Kidney capillary endothelial cell (primary cell): ENCODE measurements around the gene FLACC1.

Source experiments
- DNase-seq: peaks from one replicate; pipeline ENCODE4 v3.0.0-alpha.2; 2018; ENCODE audit warnings: low spot score

The FLACC1 gene

DNA sequence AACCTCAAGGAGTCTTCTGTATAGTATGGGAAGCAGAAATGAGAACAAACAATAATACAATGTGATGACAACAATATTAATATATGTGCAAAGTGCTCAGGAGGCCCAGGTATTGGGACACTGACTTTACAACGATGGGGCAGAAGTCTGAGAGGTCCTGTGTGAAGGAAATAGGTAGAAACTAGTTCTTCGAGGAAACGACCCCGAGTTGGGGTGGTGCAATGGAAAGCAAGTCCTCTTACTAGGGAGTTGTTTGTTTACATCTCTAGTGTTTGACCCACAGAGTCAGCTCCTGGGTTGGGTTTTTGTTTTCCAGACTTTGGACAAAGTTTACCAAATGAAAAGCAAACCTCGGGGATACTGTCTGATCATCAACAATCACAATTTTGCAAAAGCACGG lies 80.6 kb downstream of the FLACC1 start:
- DNase-seq: no peak

DNA sequence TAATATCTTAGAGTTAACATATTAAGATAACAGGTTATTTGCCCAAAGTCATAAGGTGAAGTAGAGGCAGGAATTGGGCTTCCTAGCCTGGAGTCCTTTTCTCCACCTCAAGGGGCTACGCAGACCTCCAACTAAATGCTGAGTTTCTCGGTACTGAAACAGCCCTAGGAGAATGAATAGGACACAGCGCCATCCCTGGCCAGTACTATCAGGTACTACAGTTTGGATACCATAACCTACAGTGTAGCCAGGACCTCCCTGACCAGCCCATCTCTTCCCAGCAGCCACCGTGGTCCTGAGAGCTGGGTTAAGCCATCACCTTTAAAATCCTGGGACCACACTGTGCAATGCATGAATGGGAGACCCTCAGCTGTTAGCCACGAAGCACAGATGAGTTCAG lies 81.2 kb downstream of the FLACC1 start:
- DNase-seq: no peak

DNA sequence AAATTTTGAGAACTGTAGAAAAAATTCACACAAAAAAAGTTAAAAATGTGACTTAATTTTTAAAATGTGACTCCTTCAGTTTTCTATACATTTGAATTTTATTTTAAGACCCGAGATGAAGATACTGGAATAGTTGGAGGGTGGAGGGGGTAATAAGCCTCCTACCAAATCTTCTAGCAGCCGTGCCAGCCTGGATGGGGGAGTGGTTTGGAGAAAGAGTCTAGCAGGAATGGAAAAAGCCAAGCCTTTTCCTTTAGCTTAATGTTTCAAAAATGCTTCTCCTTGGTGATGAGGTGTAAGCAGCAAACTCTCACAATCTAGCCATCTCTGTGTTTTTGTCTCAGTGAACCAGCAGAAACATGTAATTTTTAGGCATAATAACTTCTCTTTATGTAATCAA lies 82.1 kb downstream of the FLACC1 start:
- DNase-seq: no peak

DNA sequence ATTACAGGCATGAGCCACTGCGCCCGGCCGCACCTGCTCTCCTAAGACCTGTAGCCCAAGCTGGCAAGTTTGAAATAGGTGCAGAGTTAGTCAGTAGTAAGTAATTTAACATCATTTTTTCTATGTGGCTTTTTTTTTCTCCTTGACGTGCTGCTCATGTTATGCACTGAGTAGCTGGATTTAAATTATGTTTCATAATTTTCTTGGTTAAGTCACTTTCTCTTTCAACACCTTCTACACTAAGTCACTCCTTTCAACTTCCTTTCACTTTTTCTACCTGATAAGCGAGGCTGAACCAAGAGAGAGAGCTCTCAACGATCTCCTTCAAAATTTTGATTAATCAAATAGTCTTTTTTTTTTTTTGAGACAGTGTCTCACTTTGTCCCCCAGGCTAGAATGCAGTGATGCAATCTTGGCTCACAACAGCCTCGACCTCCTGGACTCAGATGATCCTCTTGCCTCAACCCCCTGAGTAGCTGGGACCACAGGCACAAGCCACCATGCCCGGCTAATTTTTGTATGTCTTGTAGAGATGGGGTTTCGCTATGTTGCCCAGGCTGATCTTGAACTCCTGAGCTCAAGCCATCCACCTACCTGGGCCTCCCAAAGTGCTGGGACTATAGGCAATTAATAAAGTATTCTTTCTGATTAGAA lies 83.7 kb downstream of the FLACC1 start:
- DNase-seq: no peak

DNA sequence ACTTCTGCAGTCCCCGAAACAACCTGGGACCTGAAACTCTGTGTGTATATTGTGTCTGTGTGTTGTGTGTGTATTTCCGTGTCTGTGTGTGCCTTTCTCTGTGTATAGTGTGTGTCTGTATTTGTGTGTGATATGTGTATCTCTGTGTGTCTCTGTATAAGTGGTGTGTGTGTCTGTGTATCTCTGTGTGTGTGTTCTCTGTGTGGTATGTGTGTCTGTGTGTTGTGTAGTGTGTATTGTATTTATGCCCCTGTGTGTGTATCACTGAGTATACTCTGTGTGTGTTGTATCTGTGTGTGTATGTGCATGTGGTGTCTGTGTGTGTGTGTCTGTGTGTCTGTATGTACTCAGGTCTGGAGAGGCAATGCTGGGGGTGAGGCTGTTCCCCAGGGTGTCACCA lies 85.2 kb downstream of the FLACC1 start:
- no peak for DNase-seq

DNA sequence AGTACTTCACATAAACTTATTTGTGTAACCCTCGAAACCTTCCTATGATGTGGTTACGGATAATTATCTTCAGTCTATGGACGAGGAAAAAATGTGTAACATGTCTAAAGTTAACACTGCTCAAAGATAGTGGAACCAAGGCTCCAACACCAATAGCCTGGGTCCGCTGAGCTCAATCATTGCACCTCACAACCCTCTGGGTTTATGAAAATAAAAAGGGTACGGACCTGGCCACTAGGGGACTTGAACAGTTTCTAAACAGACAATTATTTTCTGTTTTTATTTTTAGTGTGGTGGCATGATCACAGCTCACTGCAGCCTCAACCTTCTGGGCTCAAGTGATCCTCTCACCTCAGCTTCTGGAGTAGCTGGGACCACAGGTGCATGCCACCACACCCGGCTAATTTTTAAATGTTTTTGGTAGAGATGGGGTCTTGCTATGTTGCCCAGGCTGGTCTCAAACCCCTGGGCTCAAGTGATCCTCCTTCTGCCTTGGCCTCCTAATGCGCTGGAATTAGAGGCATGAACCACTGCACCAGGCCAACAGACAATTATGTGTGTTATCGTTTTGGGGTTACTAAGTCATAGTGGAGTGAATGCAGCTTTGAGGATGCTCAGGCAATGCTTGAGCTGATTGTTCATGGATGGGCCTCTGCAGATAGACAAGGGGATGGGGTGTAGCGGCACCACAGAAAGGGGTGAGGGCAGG lies 86.7 kb downstream of the FLACC1 start:
- DNase-seq: no peak

DNA sequence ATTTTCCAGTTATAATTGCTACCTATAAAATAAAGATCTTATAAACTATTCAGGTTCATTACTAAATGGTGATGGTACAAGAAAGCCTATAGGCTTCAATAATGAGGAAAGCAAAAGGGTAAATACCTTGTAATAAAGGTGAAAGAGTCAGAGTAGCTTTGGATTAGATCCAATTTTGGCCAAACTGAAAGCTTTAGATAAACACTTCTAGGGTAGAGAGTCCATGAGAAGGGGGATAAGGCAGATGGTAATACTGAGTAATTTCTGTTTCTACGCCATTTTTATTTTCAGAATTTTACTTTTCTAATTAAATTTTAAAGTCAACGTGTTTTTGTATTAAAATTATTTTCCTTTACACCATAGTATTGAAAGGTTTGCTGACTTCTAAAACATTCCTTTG lies 87.4 kb downstream of the FLACC1 start:
- DNase-seq: no peak

DNA sequence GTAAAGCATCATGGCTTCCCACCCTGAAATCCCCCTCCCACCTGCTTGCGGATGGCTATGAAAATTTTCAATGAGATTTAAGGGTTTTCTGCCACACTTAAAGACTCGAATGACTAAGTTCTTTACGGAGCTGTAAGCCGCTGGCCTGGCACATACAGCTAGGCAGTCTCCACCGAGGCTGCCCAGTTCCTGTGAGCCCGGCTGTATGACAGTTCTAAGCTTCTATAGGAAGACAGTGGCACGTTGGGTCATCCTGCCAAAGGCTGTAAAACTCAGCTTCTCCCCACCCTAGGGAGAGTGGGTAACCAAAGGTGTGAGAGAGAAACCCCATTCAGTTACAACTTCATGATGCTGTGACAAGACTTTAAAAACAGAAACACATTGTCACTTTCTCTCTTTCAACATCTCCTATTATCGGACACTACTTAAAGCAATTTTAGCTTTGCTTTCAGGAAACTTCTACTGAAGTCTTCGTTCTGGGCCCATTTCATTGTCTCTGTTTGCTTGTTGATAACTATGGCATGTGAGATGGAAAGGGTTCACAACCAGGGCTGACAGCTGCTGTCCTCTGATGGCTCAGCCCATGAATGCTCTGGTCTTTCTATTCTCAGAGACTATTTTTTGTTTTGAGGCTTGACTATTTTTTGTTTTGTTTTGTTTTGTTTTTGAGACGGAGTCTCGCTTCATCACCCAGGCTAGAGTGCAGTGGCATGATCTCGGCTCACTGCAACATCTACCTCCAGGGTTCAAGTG lies 89.7 kb downstream of the FLACC1 start:
- DNase-seq: no peak

DNA sequence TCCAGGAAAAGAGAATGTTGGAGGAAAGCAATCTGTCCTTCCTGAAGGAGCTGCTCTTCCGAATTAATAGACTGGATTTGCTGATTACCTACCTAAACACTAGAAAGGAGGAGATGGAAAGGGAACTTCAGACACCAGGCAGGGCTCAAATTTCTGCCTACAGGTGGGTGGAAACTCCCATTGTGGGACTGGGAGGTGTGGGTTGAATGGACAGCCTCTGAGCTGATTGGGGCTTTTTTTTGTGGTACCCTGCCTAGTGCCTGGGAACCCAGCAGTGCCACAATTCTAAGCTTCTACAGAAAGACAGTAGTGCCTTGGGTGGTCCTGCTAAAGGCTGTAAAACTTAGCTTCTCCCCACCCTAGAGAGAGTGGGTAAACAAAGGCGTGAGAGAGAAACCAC lies 90.5 kb downstream of the FLACC1 start:
- DNase-seq: no peak

DNA sequence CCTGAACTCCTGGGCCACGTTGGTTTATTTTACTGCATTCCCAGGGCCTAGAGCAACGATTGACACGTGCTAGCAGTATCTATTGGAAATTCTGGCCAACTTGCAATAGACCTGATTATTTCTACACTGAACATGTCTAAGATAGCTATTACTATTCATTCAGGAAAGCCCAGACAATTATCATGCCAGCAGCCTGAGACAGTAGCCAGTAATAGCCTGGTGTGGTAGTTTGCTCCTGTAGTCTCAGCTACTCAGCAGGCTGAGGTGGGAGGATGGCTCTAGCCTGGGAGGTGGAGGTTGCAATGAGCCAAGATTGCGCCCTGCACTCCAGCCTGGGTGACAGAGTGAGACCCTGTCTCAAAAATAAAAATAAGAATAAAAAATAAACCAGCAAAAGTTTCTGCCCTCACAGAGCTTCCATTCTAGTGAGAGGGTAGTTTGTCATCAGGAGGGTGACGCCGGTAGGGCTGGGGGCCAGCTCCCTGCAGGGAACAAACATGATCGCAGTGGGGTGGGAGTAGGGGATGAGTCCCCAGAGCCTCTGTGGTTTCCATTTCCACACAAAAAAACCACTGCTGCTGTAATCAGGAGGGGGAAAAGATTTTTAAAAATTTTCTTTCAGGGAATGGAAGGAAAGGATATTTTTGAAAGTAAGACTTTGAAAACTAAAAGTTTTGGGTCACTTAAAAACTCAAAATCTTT lies 92.5 kb downstream of the FLACC1 start:
- DNase-seq: no peak

DNA sequence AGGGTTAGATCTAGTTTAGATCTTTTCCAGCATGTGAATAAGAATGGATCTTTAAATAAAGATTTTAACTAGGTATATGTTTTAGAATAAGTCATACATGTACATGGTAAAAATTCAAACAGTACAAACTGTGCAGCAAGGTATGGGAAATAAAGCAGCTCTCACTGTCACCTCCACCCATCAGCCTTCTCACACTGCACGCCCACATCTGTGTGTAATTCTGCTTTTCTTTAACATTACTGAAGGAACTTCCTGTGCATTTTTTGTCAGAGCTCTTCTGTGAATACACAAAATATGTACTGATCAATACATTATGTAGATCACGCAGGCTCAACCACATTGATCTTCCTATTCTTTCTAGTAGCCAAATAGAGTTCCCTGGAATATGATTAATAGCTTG lies 93.4 kb downstream of the FLACC1 start:
- no peak for DNase-seq

DNA sequence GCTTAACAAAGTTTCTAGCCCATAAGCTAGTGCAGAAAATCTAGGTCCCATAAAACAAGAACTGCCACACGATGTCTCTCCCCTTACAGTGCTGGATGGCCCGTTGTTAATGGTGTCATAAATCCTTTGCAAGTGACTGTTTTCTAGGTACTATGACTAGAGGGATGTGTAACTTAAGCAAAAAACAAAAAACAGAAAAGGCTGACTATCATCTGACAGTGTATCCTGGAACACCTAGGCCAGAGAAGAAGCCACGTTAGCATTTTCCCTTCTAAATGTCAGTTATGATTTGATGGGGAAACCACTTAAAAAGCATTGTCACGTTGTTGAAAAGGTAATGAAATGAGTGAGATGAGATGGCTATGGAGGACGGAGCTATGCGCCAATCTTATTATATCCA lies 94.4 kb downstream of the FLACC1 start:
- no peak for DNase-seq

DNA sequence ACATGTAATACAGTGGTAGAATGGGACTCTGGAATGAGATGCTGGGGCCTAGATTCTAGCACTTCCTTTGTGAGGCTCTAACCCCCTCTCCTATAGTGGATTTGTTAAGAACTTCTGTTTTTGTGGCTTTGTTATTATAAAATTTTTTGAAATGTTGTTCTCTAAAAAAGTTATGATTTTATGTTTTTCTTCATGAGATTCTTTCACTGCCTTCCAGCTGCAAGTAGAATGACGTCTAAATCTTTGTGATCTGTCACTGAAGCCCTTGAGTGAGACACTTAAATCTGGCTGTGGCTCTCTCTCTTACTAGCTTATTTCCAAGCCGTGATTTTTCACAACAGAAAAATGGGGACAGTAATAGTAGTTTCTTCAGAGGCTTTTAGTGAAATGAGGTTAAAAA lies 95.2 kb downstream of the FLACC1 start:
- DNase-seq: no peak

DNA sequence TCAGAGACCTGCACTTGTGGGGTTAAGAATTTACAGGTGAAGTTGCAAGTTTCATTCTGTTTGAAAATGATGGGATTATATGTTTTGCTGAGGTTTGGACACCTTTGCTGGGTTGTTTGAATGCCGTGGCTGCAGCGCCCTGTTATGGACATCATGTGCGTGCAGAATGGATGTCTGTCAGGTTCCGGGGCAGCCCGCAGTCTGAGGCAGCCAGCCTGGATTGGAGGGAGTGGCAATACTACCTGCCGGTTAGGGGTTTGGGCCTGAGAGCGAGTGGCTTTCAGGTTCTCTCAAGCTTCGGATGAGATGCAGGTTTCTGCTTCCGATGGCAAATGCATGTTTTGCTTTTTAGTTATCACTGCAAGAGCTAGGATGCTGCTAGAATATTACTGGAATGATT lies 95.7 kb downstream of the FLACC1 start:
- DNase-seq: no peak

DNA sequence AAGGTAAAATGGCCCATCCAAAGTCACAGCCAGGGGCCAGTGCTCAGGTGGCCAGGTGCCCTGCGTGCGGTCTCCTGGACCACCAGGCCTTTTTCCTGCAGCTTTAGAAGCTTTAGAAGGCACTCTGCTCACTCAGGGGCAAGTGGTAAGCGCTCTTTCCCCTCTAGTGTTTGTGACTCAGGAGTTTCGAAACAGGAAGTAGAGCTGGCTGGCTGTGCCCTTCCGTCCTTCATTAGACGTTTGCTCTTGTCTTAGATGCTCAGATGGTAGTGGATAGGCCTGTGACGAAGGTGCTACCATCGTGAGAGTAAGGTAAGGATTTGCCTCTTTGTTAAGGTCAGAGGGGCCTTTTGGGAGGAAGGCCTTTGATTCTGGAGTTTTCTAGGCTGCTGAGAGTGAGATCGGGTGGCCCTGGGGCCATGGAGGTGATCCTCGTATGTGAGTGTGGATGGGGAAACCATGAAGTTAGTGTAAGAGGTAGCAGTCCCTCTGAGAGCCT lies 96.8 kb downstream of the FLACC1 start, which contains the start of gene CASP8:
TSS of gene CASP8 (plus strand) at position 235 of the 499 bp plus-strand sequence. CDS start 5,951 bp downstream, outside the sequence.
- DNase-seq: peak; percentile 33

DNA sequence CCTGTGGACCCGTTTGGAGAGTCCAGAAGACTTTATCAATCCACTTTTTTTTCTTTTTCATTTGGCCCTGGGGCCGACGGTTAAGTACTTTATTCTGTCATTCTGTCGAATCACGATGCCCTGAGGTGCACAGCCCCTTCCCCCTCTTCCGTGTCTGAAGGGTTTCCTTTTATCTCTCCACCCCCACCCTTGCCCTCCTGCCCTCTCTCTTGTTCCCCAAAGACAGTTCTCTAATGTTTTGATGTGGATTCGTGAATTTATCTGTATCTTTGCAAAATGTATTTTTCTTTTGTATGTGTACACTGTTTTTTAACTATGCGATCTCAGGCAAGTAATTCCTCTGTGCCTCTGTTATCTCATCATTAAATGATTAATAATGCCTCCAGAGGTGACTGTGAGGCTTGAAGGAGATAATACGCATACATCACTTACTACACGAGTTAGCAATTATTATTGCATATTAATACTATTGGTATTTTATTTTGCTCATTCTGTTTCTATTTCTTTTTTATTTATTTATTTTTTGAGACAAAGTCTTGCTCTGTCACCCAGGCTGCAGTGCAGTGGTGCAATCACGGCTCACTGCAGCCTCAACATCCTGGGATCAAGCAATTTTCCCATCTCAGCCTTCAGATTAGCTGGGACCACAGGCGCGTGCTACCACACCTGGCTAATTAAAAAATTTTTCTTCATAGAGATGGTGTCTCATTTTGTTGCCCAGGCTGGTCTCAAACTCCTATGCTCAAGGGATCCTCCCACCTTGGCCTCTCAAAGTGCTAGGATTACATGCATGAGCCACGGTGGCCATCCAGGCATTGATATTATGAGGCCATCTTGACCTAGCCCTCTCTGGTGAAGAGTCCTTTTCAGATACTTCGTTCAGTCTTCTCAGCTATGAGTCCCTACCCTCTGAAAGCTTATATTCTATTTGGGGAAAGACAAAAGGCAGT lies 98.2 kb downstream of the FLACC1 start:
- DNase-seq: peak; percentile 26

DNA sequence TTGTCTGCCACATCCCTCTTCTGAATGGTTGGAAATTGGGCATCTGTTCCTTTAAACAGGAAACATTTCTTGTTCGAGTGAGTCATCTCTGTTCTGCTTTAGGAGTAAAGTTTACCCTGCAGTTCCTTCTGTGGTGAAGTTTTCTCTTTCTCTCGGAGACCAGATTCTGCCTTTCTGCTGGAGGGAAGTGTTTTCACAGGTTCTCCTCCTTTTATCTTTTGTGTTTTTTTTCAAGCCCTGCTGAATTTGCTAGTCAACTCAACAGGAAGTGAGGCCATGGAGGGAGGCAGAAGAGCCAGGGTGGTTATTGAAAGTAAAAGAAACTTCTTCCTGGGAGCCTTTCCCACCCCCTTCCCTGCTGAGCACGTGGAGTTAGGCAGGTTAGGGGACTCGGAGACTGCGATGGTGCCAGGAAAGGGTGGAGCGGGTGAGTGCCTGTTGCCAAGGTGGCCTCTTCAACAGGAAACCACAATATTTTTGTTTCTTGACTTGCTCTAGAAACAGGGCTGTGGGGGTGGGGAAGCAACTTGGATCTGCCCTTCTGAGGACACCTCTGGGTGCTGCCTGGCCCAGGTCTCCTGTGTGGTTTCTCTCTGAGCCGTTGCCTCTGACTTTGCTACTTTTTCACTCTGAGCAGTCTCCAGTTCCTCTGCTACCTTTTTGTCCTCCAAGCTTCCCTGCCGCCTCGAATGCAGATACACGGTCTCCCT lies 99.0 kb downstream of the FLACC1 start:
- peak; percentile 85 for DNase-seq

DNA sequence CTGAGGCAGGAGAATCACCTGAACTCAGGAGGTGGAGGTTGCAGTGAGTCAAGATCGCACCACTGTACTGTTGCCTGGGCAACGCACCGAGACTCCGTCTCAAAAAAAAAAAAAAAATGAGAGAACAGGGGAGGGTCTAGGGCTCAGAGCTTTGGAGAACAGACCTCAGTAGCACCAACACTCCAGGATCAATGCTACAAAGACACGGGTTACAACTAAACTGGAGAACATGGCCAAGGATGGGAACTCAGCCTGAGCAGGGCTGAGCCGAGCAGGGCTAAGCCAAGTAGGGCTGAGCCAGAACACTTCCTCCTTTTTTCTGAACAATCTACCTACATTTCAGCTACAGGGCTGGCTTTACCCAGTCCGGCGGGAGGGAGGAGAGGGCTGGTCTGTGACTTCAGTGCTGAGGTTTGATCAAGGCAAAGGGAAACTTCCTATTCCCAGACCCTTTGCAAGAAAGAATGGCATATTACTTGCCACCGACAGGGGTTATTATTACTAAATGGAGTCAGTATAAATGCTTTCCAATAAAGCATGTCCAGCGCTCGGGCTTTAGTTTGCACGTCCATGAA lies 99.7 kb downstream of the FLACC1 start:
- no peak for DNase-seq

DNA sequence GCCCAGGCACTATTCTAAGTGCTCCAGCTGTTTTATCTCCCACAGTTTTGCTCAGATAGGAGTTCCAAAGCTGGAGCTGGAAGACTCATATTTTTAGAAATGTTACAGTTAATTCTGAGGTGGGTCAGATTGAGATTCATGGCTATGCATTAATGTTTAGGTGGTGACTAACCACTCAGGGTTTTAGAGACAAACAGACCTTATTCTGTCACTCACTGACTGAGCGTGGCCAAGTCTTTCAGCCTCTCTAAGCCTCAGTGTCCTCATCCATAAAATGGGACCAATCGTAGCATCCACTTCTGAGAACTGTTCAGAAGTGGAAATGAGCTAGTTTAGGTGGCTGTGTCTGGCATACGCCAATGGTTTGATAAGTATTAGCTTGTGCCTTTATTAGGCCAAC lies 101.1 kb downstream of the FLACC1 start:
- DNase-seq: no peak

DNA sequence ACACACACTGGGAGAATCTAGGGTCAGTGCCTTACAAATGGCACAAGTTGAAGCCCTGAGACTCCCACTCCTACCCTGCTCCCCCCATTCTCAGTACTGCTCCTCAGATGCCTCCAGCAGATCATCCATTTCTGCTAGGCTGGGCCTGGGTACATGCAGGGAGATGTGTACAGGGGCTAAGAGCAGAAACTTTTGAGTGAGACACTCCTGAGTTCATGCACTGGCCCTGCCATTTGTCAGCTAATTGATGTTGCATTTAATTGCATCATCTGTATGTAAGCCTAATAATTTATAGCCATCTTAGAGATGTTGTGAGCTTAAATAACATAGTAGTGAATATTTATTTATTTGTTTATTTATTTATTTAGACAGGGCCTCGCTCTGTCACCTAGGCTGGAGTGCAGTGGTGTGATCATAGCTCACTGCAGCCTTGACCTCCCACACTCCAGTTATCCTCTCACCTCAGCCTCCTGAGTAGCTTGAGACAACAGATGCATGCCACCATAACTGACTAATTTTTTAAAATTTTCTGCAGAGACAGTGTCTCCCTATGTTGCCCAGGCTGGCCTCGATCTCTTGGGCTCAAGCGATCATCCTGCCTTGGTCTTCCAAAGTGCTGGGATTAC lies 101.6 kb downstream of the FLACC1 start:
- no peak for DNase-seq
